Heart left ventricle (tissue), 16 donors: ENCODE data around the gene MORC2. TPM values are rescaled to one million over a fixed set of nuclear protein-coding genes. Genes with fewer than 3 reads are reported as not detected.

ENCODE experiments used
- ATAC-seq, 4 donors: fragments of 200-7000 bp; cut with Tn5 transposase; one replicate each; pipeline ENCODE4 v1.9.1; 2020 to 2022; ENCODE audit warnings: moderate library complexity in 4 of 4, mild to moderate bottlenecking in 3 of 4, moderate number of reproducible peaks in 1 of 4
- DNase-seq, 5 donors: peaks; one replicate each; pipeline ENCODE4 v3.0.0-alpha.2; 2020
- H3K27ac ChIP-seq, 12 donors: fragments of 200-600 bp; sonication (generic) in 4 of 12; one replicate each; pipeline versions ENCODE4 v1.5.0 to v1.8.0; 2016 to 2022; ENCODE audit warnings: mild to moderate bottlenecking in 2 of 12
- H3K27me3 ChIP-seq, 9 donors: fragments of 200-600 bp; sonication (generic) in 2 of 9; one replicate each; pipeline versions ENCODE4 v1.5.1 to v1.8.0; 2016 to 2022; ENCODE audit warnings: mild to moderate bottlenecking in 3 of 9
- H3K36me3 ChIP-seq, 9 donors: fragments of 200-600 bp; sonication (generic) in 2 of 9; one replicate each; pipeline versions ENCODE4 v1.5.0 to v1.8.0; 2018 to 2022; ENCODE audit warnings: mild to moderate bottlenecking in 2 of 9
- H3K4me1 ChIP-seq, 12 donors: fragments of 200-600 bp; sonication (generic) in 4 of 12; one replicate each; pipeline versions ENCODE4 v1.5.0 to v1.8.0; 2016 to 2022; ENCODE audit warnings: mild to moderate bottlenecking in 3 of 12
- H3K4me3 ChIP-seq, 12 donors: fragments of 200-600 bp; sonication (generic) in 4 of 12; one replicate each; pipeline versions ENCODE4 v1.5.0 to v1.8.0; 2017 to 2022; ENCODE audit warnings: mild to moderate bottlenecking in 9 of 12, moderate library complexity in 4 of 12
- H3K9me3 ChIP-seq, 12 donors: fragments of 200-600 bp; sonication (generic) in 4 of 12; one replicate each; pipeline versions ENCODE4 v1.5.0 to v1.8.0; 2016 to 2022; ENCODE audit warnings: mild to moderate bottlenecking in 1 of 12
- CTCF ChIP-seq, 12 donors: fragments of 200-600 bp; sonication (generic) in 4 of 12; IDR thresholded peaks; one replicate each; pipeline versions ENCODE4 v1.5.0 to v1.8.0; 2018 to 2022; ENCODE audit warnings: antibody characterized with exemption in 12 of 12, mild to moderate bottlenecking in 5 of 12
- POLR2A ChIP-seq, 2 donors: fragments of 450-650 bp; IDR thresholded peaks; one replicate each; pipeline ENCODE4 v1.6.1; 2017; ENCODE audit warnings: antibody characterized with exemption in 2 of 2, mild to moderate bottlenecking in 2 of 2, moderate library complexity in 2 of 2
- WGBS, 4 donors: extraction: QIAGEN DNeasy Blood & Tissue Kit in 2 of 4; methylation state at CpG; one replicate each; pipeline versions ENCODE4 v1.1.5 to v1.1.7; 2013 to 2018; 5-methylcytosine and 5-hydroxymethylcytosine counted together
- intact Hi-C, 10 donors: fragments of 100-400 bp; cut with DNase I; formaldehyde crosslinking; loops; one replicate each; pipeline versions ENCODE4 v1.11.1 to v1.14.2; 2022
- polyA plus RNA-seq, 2 donors: library from polyadenylated mRNA; stranded (reverse); fragments of 200-250 nt; gene quantifications; one replicate each; pipeline ENCODE4 v1.2.3, GENCODE V29; 2013
- total RNA-seq, 9 donors: library from RNA; depleted of rRNA in 2 of 9; stranded (reverse); fragments of >200 nt in 2 of 9; fragmentation: NEBNext Ultra II Directional in 3 of 9; extraction: Animal tissue kit (Norgen Biotek cat#: 25700) in 3 of 9; gene quantifications; one replicate each; pipeline versions ENCODE4 v1.1.0 to v1.2.4, GENCODE V29; 2016 to 2023
- donor health status: ischemic (EF 13 %, LVEDD 7.1; RV severe dilation, severe dysfunction).
- donor health status: healthy with polysubstance abuse.
- donor health status: DM: no; HTN: yes; CAD: no.
- donor health status: DM: no; HTN: no; CAD: no.
- donor health status: ischemic (EF 25% LVEDD 6.9; RV normal size, moderate dysfunction).
- donor health status: ischemic (EF 25% LVEDD 5.7; RV mildly dilated, moderate dysfunction).
- donor health status: healthy.
- donor health status: DM: yes; HTN: yes; CAD: no.
- donor health status: ischemic (EF 35%, LVEDD 5.7; RV mildly dilated, moderate dysfunction).
- donor health status: nonischemic (EF 11% LVEDD 7.7; RV severe dilation, severe dysfunction).
- donor health status: DM: yes; HTN: yes; CAD: no.
- donor health status: PGD.
- donor health status: ischemic (EF 29% LVEDD 5.4; RV normal size, mild dysfunction).
- donor health status: nonischemic (EF 23%, LVEDD 6.1; RV moderate dilation, normal function).

The MORC2 gene
- total and polyA plus RNA-seq, 11 donors = 12.0 to 24.4 (median 17.8) TPM

- Histone ChIP-seq H3K27ac (peak overlapping the region in 8 of 12 donors; percentile 15 to 78 (median 62)), H3K4me1 (peaks cover 0 to 64% (median 33%) of the 10 kb centered on the region in 12 donors), H3K36me3 (no peaks in the 10 kb centered on the region), H3K9me3 (no peaks in the 10 kb centered on the region), H3K27me3 (no peaks in the 10 kb centered on the region), H3K4me3 (no peak overlapping the region)
- DNase-seq = peak in 2 of 5 donors; percentile 19 to 46
- ATAC-seq = no peak
- TF ChIP-seq CTCF (IDR thresholded peaks at IDR 0.05) = no peak
- TF ChIP-seq POLR2A (IDR thresholded peaks at IDR 0.05) = no peak
- intact Hi-C loops = loop anchor here in 1 of 10 donors (10.0 kb wide), 1 partner anchor 75 kb away; no protein-coding TSS in a partner anchor
- 50 to 60% (median 52%) methylated on average over 8 of the region's 8 CpGs for WGBS, 4 donors
Measured at GRCh38 chr22:30879415-30879797, 89.2 kb downstream of the MORC2 start.

- intact Hi-C loops = loop anchor here in 1 of 10 donors (10.0 kb wide), 1 partner anchor 74 kb away; no protein-coding TSS in a partner anchor
- ATAC-seq = no peak
- H3K4me1 ChIP-seq = peaks cover 0 to 62% (median 33%) of the 10 kb centered on the region in 12 donors
- H3K4me3 ChIP-seq = no peak overlapping the region
- no peaks in the 10 kb centered on the region for H3K9me3 ChIP-seq
- peak overlapping the region in 10 of 12 donors; percentile 15 to 78 (median 48) for H3K27ac ChIP-seq
- peak in 4 of 5 donors; percentile 25 to 55 (median 40) for DNase-seq
- TF ChIP-seq POLR2A (IDR thresholded peaks at IDR 0.05) (no peak), CTCF (IDR thresholded peaks at IDR 0.05) (no peak)
- 45 to 58% (median 53%) methylated on average over 16 of the region's 16 CpGs for WGBS, 4 donors
- H3K36me3 ChIP-seq = no peaks in the 10 kb centered on the region
- no peaks in the 10 kb centered on the region for H3K27me3 ChIP-seq
Measured at GRCh38 chr22:30878516-30879414, 89.8 kb downstream of the MORC2 start.

- H3K27ac ChIP-seq = peak overlapping the region in 10 of 12 donors; percentile 15 to 78 (median 48)
- no peaks in the 10 kb centered on the region for H3K9me3 ChIP-seq
- no peaks in the 10 kb centered on the region for H3K36me3 ChIP-seq
- no peaks in the 10 kb centered on the region for H3K27me3 ChIP-seq
- 73 to 78% (median 74%) methylated on average over 15 of the region's 15 CpGs for WGBS, 4 donors
- H3K4me3 ChIP-seq = no peak overlapping the region
- ATAC-seq (peak in 3 of 4 donors; percentile 21 to 54 (median 40)), DNase-seq (peak in 2 of 5 donors; percentile 31 to 39)
- intact Hi-C loops = loop anchor here in 1 of 10 donors (10.0 kb wide), 1 partner anchor 73 kb away; no protein-coding TSS in a partner anchor
- no peak for TF ChIP-seq CTCF (IDR thresholded peaks at IDR 0.05)
- TF ChIP-seq POLR2A (IDR thresholded peaks at IDR 0.05) = no peak
- peaks cover 0 to 62% (median 33%) of the 10 kb centered on the region in 12 donors for H3K4me1 ChIP-seq
Measured at GRCh38 chr22:30877662-30878515, 90.7 kb downstream of the MORC2 start.
